Upper lobe of left lung (tissue), 4 donors: ENCODE measurements around the gene DGCR2.

ENCODE experiments used
- POLR2A ChIP-seq, 4 donors: fragments of 450-650 bp; IDR thresholded peaks; one replicate each; pipeline ENCODE4 v1.5.1; 2016 to 2017; ENCODE audit warnings: antibody characterized with exemption in 4 of 4, mild to moderate bottlenecking in 2 of 4
- POLR2AphosphoS5 ChIP-seq, 2 donors: sonication (generic); formaldehyde crosslinking; IDR thresholded peaks; one replicate each; pipeline ENCODE4 v1.5.1; 2017; ENCODE audit warnings: antibody characterized with exemption in 2 of 2
- TF ChIP-seq, protein P1 (sequence below), 6 experiments: fragments of 450-650 bp in 4 of 6; fragments of 200-600 bp in 2 of 6; sonication (generic) in 2 of 6; IDR thresholded peaks; one replicate each; pipeline ENCODE4 v1.5.1; 2016 to 2019; ENCODE audit warnings: antibody characterized with exemption in 6 of 6

GRCh38 chr22:19055801-19056200 is 66.4 kb downstream of the DGCR2 start:
- TF ChIP-seq, protein P1, sequence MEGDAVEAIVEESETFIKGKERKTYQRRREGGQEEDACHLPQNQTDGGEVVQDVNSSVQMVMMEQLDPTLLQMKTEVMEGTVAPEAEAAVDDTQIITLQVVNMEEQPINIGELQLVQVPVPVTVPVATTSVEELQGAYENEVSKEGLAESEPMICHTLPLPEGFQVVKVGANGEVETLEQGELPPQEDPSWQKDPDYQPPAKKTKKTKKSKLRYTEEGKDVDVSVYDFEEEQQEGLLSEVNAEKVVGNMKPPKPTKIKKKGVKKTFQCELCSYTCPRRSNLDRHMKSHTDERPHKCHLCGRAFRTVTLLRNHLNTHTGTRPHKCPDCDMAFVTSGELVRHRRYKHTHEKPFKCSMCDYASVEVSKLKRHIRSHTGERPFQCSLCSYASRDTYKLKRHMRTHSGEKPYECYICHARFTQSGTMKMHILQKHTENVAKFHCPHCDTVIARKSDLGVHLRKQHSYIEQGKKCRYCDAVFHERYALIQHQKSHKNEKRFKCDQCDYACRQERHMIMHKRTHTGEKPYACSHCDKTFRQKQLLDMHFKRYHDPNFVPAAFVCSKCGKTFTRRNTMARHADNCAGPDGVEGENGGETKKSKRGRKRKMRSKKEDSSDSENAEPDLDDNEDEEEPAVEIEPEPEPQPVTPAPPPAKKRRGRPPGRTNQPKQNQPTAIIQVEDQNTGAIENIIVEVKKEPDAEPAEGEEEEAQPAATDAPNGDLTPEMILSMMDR (IDR thresholded peaks at IDR 0.05): no peak
- TF ChIP-seq POLR2A (IDR thresholded peaks at IDR 0.05) (no peak), POLR2AphosphoS5 (IDR thresholded peaks at IDR 0.05) (no peak)
